SW480 (cell line): Measurements from ENCODE around the gene TSPAN15.
"Not testable (repeated sequence)": the region's sequence is repeated elsewhere in the genome, so short reads cannot be mapped to it uniquely, and the experiment has no call there.

Experiments used
- DNase-seq: peaks from one replicate; pipeline ENCODE4 v3.0.0-alpha.2; 2016; ENCODE audit warnings: low spot score

The TSPAN15 gene

DNA sequence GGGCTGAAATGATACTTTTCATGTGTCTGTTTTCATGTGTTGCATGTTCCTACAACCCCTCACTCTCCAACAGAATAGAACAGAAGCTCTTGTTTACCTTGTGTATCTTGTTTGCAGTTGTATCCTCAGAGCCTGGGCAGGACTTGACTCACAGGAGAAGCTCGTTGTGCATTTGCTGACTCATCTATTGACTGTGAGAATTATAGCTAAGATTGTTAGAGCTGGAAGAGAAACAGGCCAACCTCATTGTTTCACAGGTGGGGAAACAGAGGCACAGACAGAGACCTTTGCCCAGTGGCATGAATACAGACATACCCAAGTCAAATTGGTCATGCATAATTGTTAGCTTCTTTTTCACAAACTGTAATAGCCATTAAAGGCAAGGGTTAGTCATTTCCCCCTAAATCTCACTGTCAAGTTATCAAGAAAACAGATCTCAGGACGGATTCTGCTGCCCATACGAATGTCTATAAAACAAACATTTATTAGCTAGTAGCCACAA lies 4.6 kb upstream of the TSPAN15 start:
- peak; percentile 80 for DNase-seq

DNA sequence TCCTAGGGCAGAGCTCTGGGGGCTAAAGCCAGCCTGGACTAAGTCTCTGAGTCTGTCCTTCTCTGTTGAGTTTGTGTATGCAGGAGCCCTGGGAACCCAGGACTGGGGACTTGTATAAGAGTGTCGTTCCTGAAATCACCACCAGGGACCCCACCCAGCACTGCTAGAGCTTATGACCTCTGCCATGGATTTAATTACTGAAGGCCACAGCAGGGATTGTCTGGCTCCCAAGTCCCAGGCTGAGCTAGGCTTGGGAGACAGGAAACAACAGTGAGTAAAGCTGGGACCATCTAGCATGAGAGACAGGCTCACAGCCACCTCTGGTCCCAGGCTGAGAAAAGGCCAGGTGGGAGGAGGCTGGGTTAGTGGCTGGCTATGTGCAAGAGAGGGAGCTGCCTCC lies 1.4 kb upstream of the TSPAN15 start:
- peak; percentile 77 for DNase-seq

DNA sequence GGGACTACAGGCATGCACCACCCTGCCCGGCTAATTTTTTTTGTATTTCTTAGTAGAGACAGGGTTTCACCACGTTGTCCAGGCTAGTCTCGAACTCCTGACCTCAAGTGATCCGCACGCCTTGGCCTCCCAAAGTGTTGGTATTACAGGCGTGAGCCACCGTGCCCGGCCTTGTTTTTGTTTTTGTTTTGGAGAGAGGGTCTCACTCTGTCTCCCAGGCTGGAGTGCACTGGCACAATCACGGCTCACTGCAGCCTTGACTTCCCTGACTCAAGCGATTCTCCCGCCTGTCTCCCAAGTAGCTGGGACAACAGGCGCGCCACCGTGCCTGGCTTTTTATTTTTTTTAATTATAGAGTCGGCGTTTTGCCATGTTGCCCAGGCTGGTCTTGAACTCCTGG lies 870 bp upstream of the TSPAN15 start:
- DNase-seq = not testable (repeated sequence)

DNA sequence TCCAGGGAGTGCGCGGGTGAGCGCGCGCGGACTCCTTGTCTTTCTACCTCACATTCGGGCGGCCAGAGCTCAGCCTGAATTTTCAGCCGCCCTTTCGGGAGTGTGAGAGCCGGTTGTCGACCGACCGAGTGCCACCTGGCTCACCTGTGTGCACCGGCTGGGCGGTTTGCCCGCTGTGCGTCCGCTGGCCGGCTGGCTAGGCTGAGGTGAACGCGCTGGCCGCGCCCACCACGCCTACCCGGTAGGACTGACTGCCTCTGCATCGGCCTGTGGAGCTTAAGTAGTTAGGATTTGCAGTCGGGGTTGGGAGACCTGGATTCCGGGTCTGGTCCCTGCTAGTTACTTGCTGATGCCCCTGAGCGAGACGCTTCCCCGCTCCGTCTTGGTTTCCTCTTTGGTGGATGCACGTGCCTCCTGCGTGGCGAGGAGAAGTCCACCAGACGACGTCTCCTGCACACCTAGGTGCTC lies 553 bp downstream of the TSPAN15 start:
- peak; percentile 56 for DNase-seq

DNA sequence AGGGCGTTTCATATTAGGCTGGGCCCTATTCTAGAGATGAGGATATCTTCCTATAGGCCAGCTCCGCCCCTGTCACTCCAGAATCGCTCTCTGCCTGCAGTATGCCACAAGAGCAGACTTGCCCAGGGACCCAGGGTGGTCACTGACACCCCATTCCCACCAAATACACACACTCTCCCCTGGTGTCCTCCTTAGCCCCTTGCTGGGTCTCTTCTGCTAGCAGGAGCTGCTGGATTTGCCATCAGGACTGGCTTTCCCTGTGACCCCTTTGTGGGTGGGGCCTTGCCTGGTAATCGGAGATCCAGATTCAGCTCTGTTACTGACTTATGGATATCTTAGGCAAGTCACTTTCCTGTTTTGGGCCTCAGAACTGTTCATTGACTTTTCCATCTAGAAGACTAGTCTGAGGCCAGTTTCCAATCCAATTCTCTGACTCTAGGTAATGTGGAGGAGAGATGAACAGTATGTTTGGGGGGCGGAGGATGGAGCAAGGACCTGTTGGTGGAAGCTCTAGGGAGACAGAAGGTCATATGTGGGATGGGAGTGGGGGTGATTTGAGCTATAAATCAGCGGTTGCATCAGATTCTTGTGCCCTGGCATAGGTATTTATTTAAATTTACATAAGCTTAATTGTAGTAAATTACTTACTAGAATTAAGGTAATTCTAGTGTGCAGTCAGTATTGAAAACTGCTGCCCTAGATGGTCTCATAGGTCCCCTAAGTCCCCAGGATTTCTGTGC lies 1.6 kb downstream of the TSPAN15 start:
- DNase-seq = no peak

DNA sequence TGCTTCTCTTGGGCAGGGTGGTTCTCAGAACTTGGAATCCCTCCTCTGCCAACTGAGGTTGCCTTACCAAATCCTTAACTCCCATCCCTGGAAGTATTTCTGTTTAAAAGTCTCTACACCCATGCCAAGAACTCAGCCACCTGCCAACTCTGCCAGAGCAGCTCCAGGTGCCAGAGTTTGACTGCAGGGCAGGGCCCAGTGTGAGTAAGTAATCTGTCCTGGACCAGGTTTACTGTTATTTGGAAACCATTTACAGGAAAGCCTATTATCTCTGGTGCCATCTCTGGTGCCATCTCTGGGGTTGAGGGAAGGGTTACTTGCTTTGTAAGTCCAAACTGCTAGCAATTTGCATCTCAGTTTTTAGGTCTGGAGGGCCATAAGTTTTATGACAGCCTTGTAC lies 2.5 kb downstream of the TSPAN15 start:
- no peak for DNase-seq

DNA sequence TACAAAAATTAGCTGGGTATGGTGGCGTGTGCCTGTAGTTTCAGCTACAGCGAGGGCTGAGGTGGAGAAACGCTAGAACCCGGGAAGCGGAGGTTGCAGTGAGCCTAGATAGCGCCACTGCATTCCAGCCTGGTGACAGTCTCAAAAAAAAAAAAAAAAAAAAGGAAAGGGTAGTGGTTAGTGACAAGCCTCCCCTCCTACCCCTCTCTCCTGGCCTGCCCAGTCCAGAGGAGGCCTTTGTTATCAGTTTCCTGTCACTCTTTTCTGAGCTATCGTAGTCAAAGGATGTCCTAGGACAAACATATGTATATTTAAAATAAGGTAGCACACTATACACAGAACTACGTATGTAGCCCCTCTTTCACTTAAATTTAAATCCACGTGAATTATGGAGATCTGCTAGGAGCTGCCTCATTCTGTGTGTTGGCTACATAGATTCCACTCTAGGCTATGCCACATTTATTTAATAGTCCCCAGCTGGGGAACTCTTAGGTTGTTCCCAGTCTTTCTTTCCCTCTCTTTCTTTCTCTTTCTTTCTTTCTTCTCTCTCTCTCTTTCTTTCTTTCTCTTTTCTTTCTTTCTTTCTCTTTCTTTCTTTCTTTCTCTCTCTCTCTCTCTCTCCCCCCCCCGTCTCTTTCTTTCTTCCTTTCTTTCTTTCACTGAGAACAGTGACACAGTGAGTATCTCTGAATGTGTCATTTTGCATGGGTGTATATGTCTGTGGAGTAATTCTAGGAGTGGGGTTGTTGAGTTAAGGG lies 3.9 kb downstream of the TSPAN15 start:
- no peak for DNase-seq

DNA sequence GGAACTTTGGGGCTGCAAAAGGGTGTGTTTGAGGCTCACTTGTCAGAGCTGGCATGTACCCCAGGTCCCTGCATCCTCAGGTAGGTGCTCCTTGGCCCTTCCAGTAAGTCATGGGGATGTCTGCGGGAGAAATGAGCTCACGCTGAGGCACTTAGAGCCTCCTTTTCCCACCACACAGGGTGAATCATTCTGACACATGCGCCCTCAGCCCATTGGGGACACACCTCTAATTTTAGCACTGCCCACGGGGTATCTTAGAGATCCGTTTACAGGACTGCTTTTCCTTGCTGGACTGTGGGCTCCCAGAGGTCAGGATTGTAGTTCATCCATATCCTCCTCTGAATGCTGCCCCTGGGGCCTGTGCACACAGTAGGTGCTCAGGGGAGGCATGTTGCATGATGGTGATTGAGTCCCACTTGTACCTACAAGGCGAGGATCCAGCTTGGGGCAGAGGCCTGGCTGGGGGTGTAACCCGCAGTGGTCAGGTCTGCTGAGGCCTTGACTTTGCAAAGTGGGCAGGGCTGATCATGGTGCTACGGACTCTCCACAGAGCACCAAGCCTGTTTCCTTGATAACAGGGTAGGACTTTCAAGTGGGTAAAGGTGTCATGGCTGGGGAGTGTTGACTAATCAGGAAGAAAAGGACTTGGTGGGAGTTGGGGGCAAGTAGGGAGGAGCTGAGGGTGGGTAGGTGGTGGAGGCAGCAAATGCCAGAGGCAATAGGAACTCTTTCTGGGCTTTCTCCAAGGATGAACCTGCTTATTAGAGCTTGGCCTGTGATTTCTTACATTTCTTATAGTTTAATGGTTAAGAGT lies 5.8 kb downstream of the TSPAN15 start:
- DNase-seq = no peak

DNA sequence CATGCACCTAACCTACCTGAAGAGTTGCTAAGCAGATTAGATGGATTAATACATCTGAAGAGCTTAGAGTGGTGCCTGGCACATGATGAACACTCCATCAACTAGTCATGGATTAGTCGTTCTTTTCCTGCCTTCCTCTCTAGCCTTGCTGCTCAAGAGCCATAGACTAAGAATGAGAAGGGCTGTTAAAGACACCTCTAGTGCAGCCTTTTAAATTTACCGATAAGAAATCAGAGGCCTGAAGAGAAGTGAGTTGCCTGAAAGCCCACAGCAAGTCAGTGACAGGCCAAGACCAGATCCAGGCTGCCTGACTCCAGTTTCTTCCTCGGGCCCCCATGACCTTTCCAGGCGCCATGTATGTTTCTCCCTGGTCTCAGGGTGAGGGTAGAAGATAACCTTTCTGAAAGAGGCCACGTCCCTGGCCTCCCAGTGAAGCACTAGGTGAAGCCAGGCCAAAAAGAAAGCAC lies 6.5 kb downstream of the TSPAN15 start:
- DNase-seq = no peak

DNA sequence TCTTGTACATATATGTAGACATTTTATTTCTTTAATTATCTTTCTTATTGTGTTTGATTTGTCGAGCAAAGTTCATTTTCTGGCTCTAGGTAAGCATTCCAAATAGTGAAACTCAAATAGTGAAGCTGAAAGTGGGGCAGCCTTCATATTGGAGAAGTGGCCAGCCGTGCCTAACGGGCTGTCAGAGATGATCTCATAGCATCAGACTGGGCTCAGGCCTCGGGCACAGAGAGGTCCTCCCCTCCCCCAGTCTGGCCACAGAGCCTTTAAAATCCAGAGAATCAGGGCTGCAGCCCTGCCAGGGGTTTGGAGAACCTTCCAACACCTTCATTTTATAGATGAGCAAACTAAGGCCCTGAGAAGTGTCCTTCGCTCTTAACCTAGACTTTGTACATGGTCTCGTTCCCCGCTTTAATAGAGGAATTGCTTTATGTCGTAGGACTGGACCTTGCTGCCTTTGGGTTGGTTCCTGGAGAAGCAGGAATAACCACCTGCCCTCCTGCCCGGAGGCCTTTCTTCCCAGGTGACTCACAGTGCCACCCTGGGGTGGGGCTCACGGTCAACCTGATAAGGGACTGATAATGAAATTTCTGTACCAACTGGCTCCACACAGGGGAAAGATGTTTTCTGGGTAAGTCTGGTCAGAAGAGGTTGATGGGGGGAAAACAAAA lies 7.3 kb downstream of the TSPAN15 start:
- DNase-seq = peak; percentile 62

DNA sequence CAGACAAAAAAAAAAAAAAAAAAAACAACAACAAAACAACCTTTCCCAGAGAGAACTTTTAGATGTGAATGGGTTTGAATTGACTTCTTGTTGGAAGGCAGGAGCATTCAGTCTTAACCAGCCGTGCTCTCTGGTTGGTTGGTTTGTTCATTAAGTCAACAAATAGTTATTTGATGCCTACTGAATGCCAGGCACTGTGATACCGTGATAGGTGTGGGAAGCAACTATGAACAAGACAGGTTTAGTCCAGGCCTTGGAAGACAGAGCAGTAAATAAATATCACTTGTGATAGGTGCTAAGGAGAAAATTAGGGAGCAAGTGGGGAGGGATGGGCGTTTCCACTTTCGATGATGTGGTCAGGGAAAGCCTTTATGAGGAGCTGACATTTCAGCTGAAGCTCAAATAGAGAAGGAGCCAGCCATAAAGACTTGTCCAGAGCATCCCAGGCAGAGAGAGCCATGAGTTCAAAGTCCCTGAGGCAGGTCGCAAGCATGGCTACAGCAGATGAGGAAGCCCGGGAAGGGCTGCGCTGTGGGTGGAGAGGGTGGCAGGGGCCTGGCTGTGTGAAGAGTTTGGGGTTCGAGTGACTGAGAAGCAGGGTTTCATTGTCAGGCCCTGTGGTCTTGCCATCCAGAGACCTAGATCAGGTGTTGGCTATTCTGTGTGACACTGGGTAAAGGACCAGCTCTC lies 8.0 kb downstream of the TSPAN15 start:
- DNase-seq = no peak

DNA sequence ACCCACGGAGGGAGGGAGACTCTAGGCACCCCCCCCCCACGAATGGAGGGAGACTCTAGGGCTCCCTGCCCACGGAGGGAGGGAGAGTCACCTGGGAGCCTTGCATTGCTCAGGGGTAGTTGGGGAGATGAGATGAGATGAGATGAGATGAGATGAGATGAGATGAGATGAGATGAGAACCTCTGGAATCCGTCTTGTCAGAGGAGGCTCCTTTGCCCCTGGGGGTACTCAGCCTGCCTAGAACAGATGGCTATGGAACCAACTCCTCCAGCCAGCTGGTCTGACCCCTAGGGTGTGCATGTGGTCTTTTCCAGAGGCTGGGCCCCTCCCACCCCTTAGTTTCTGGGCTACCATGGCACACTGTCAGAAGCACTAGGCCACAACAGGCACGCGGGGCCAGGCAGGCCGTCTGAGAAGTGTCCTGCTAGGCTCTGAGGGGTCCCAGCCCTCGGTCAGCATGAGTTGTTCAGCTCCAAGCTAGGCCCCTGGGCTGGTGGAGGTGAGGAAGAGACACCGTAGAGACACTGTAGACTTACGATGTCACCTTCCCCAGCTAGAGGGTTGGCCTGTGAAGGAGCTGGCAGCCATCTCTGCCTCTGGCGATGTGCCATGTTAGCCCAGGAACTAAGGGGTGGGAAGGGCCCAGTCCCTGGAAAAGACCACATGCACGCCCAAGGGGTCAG lies 8.8 kb downstream of the TSPAN15 start:
- no peak for DNase-seq

DNA sequence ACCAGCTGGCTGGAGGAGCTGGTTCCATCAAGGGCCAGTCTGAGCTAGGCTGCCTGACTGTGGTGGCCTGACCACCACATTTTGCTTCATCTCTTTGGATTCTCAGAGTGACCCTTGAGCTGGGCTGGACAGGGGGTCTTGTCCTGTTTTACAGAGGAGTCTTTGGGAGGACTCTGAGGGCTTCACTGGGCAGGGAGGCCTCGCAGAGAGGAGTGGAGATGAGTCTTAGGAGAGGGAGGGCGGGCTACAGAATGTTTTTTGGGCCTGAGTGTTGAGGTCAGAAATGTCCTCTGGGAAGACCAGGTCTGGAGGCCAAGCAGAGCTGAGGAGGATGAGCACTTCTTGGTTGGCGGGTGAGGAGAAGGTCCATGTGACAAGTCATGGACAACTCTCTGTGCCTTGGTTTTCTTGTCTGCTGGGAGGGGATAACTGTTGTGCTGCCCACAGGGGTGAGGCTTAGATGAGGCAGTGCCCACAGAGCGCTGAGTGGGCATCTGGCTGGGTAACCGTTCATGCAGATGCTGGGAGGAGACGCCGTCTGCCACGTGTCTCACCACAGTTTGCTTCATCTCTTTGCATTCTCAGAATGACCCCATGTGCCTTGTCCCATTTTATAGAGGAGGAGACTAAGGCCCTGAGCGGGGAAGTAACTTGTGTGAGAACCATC lies 9.4 kb downstream of the TSPAN15 start:
- DNase-seq = no peak

DNA sequence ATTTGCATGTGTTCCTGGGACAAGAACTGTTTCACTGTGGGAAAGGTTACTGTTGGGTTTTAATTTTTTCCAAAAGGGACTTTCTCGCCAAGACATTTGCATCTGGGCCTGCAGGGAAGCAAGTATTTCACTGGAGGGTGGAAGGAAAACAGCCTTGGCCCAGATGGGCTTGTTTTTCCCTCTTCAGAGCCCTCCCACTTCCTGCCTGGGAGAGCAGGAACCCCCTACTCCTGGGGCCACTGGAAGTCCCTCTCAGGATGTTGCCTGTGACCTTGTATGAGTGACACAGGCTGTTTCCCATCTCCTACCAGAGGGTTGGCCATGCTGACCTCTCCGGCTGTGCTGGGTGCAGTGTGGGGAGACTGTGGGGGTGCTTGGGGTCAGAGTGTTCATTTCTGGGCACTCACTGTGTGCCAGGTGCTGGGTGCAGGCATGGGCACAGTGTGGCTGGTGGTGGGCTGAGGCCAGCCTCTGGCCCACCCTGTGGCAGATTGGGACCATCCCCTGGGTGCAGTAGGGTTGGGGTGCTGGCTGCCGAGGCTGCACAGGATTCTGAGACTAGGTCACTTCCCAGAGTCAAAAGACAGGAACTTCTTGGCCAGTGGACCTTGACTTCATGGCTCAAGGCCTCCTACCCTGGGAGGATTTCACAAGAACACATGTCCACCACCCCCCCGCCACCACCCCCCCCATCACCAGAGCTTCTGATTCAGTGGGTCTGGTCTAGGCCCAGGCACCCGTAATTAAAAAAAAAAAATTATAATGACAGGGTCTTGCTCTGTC lies 10.2 kb downstream of the TSPAN15 start:
- no peak for DNase-seq

DNA sequence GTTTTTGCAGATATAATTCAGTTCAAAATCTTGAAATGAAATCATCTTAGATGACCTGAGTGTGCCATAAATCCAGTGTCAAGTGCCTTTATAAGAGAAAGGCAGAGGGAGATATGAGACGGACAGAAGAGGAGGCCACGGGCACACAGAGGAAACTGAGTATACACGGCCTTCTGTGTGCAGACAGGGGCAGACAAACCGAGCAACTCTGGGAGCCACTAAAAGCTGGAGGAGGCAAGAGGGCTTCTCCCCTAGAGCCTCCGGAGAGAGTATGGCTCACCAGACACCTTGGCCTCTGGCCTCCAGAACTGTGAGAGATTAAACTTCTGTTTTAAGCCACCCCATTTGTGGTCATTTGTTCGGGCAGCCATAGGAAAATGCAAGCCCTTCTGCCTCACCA lies 12.6 kb downstream of the TSPAN15 start:
- DNase-seq = no peak

DNA sequence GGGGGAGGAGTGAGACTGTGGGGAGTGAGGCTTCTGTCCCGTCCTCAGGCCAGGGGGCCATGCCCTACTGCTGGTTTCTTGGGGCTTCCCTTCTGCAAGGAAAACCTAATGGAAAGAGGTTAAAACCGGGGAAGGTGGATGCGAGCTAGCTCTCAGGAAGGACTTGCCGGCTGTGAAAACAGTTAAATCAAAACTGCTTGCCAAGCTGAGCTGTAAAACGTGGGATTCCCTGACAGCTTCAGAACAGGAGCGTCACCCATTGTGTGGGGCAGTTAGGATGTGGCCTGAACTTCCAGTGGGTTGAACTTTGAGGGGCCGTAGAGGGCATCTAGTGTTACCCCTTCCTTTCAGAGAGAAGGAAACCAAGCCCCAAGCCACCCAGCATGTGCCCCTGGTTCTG lies 13.1 kb downstream of the TSPAN15 start:
- no peak for DNase-seq

DNA sequence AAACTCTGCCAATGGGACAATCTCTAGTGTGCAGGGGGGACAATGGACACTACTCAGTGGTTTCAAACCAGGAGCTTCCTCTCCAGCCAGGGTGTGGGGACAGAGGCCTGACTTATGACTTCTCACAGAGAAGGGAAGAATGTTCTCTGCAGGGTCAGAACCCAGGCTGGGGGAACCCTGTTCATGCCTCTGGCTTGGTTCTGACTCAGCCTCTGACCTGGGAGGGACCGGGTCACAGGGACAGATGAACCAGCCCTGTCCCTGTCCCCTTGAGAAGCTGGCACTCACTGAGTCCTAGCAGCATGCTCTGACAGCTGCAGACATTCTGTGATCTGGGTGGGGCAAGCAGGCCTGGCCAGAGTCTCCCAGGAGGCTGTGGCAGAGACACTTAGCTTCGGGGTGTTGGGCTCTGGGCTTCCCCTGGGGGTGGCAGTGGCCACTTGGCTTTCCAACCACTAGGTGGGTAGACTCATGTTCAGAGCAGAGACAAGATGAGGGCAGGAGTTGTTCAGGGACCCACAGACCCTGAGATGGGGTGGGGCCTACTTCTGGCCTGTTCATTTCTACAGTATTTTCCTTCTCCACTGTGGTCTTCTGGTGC lies 13.6 kb downstream of the TSPAN15 start:
- DNase-seq = no peak

DNA sequence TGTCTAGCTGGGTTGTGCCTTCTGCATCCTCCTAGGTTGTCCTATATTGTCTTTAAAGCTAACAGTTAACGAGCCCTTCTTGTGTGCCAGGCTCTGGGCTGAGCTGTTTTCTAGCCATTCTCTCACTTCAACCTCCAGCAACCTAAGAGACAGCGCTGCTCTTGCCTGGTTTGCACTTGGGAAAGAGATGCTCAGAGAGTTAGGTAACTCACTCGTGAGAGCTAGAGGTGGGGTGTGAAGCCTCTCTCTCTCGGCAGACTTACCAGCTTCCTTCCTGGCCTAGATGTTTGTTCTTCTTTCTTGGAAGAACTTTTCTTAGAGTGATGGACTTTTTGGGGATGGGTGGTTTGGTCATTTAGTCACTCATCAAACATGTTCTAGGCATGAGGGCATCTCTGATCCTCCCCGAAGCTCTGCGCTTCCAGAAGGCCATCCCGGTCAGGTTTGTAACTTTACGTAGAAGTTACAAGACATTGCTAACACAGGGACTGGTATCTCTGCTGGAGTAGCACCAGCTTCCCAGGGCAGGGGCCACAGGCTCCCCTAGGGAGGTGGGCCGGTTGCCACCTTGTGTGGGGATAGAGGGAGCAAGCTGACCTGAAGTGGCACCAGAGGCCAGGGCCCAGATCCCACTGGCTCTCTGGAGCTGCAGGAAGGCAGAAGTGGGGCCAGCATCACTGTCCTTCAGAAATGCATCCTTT lies 14.3 kb downstream of the TSPAN15 start:
- no peak for DNase-seq
